Fibroblast of skin of right biceps (primary cell): ENCODE results near the gene DNAJC19.

Experiments used
- DNase-seq: peaks from one replicate; pipeline ENCODE4 v3.0.0-alpha.2; 2013

Gene DNAJC19

DNA sequence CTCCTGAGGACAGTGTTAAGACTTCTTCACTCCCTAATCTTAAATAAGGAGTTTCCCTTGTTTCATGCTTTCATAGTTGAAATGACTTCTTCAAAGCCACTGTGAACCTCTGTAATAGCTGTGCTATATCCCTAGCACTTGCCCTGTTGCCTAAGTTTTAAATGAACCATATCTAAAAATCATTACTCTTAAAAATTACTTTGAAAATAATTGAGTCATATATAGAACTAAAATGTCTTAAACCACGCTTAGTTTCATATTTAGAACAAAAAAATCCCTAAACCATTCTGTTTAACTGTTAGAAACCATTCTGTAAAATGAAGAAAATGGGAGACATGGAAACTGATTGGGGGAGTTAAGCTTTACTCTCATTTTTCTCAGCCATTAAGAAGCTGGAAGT, 29.8 kb downstream of the DNAJC19 start:
- DNase-seq = no peak

DNA sequence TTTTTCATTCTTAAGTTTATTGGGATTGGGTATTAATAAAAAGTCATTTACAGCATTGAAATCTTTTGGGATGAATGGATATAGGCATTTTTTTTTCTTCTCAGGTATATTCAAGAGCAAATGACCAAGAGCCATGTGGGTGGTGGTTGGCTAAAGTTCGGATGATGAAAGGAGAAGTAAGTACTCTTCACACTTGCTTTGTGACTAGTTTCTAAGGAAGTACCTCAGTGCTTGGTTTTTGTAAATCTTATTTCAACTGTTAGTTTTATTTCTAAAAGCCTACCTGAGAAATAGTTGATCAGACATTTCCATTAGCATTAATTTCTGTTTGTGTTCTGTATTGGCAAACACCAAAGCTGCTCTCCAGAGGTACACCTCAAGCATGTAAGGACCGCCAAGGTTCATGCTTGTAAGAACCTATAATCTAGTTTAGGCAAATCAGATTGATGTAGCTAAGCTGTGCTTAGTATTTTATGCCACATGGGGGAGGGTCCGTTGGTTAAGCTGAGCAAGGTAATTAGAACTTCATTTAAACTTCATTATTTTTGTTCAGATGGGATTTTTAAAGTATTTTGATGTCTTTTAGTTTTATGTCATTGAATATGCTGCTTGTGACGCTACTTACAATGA, 41.7 kb downstream of the DNAJC19 start:
- no peak for DNase-seq

DNA sequence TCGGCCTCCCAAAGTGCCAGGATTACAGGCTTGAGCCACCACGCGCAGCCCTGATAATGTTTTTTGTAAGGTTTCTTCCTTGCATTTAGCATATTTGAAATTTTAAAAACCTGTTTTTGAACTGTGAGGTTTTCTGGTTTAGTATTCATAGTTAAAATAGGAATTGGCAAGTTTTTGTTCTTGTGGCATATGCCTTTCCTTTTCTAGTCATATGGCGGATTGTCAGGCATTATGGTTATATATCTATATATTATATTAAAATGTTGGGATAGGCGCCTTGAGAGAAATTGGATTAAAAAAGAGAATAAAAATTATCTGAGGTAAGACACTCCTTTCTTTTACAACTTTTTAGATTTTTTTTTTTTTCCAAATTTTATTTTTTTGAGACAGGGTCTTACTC, 48.7 kb downstream of the DNAJC19 start:
- no peak for DNase-seq

DNA sequence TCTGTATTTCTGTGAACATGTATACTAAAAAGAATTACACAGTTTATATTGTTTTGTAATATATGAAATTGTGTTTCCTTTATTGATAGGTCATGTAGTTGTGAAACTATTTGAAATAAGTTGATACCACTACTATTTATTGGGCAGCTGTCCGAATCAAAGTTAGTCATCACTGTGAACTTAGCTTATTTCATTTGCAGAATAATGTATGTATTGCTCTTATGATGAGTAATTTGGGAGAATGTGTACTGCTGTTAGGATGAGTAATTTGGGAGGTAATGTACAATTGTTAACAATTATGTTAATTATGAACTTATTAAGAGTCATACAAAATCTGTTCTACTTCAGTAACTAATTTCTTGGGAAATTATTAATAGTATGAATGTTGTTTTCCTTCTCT, 54.9 kb downstream of the DNAJC19 start:
- no peak for DNase-seq
